Superior temporal gyrus (tissue), 1 donor: ENCODE results near the gene PCSK6.
"Not testable (repeated sequence)": the region's sequence is repeated elsewhere in the genome, so short reads cannot be mapped to it uniquely, and the experiment has no call there.

Experiments used
- DNase-seq: peaks from one replicate; pipeline ENCODE4 v3.0.0-alpha.2; 2016; ENCODE audit errors: extremely low spot score

PCSK6 gene

DNA sequence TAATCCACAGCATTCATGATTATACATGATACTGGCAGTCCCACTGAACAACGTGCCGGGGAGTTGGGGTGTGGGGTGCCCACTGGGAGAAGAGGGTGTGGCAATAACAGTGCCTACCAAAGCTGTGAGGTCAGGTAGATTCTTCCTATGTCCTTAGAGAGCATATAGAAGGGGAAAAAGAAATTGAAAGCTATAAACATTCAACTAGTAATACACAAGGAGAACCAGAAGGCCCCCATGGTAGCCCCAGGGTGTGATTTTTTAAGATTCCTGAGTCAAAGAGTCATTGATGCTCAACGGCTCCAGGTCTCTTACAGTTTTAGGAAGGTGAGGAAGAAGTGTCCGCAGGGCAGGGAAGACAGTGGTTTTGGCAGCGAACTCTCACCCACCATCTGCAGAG, 25.8 kb downstream of the PCSK6 start:
- DNase-seq = not testable (repeated sequence)

GRCh38 chr15:101463270-101463669, 26.2 kb downstream of the PCSK6 start:
- DNase-seq = no peak

DNA sequence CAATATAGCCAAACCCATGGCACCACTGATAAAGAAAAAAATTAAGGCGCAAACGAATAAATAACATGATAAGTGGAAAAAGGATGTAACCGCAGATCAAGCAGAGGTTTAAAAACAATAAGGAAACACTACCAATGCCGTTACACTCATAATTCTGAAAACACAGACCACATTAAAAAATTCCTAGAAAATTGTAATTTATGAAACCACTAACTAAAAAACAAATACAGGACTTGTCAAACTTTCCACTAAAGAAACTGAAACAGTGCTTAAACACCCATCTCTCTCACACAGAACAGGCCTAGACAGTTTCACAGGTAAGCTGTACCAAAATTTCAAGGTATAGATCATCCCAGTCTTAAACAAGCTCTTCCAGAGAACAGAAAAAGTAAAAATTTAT, 28.4 kb downstream of the PCSK6 start:
- no peak for DNase-seq

DNA sequence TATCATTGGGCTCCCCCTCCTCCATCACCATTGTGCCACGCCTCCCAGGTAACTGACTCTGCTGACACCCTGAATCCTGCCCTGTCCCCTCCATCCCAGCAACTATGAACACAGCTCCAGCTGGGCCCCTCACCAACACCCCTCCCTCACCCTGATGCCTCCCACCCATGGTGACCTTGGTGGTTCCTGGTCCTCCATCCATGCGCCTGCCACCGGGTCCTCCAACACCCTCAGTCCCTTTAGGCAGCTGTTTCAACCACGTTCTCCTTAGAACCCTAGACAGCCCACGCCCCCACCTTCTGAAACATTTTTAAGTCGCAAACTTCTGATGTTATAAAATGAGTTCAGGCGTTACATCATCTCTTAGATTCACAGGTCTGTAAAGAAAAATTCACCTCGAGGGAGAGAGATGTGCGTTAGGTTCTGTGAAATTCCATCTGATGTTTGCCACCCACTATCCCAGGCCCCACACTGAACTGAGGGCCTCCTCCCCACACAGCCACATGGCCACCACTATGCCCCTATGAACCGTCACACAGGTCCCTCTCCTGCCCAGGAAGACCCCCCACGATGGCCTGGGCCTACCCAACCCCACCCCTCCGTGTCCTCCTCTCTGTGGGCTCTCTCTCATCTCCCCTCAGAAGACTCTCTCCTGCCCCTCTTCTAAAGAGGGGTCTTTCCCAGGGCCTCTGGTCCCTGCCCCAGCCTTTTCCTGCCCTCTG, 29.8 kb downstream of the PCSK6 start:
- DNase-seq = no peak

- no peak for DNase-seq
These were observed 30.5 kb downstream of the PCSK6 start for GRCh38 chr15:101458908-101459578.

DNA sequence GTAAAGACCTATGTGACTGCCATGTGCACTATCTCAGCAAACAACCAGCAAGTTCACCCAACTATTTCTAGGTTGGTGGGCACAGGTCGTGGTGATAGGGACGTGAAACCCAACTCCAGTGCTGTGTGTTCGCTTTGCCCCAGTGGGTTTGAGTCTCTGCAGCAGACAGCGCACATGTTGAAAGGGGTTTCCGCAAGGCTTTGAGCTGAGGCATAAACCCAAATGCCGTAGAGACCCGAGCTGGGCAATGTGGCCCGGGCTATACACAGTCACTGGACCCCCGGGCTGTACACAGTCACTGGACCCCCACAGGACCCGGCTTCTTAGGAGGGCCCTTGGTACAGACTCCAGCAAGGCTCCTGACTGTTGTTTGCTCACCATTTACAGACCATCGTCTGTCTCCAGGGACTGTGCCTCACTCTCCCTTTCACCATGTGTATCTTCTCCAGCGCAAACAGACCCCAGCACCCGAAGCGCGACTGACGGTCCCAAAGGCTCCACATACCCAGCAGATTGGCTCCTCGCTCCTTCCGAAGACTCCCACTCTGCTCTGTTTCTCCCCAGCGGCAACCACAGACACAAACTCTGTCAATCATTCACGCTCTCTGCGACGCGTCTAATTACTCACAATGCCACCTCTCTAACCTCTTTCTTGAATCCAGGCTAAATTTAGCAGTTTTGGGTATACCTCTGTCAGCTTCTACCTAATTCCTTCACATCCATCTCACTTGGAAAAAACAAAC, 31.2 kb downstream of the PCSK6 start:
- no peak for DNase-seq

DNA sequence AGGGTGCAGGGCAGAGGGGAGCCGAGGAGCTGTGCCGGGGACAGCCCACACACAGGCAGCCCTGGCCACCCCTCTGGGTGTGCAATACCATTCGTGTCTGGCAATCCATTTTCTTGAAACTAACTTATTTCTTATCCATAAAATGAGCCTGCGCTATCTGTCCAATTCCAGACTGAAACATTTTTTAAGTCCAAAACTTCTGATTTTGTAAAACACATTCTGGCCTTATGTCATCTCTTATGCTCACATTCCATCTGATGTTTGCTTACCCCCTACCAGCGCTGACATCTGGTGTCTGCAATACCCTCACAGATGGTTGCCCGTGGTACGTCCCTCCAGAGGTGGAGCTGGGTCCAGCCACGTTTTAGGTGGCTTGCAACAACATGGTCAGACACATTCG, 31.8 kb downstream of the PCSK6 start:
- DNase-seq = no peak

DNA sequence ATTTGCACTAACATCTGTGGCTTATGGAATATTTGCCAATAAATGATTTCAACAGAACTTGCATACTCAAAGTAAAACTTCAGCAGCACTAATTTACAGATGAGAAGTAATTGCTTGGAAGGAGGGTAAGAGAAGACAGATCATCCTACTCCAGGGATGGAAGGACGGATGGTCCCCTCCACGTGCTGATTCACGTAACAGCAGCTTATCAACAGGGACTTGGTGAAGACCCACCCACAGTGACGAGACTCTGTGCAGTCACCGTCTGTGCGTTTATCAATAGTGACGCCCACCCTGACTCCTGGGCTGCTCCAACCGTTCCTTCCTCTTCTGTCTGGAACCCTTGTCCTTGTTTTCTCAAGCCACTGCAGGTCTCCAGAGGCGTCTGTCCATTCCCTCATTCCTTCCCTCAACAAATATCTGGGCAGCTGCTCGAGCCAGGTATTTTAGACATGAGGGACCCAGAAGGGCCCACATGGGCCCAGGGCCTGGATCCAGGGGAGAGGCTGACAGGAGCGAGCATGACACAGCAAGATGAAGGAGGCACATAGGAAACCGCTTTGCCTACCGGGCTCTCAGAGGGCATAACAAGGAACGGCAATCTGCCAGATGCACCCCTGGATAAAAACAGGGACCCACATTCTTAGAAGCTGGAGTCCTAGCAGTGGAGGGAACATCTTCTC, 33.3 kb downstream of the PCSK6 start:
- no peak for DNase-seq

GRCh38 chr15:101455291-101456025, 34.0 kb downstream of the PCSK6 start:
- peak; percentile 89 for DNase-seq

DNA sequence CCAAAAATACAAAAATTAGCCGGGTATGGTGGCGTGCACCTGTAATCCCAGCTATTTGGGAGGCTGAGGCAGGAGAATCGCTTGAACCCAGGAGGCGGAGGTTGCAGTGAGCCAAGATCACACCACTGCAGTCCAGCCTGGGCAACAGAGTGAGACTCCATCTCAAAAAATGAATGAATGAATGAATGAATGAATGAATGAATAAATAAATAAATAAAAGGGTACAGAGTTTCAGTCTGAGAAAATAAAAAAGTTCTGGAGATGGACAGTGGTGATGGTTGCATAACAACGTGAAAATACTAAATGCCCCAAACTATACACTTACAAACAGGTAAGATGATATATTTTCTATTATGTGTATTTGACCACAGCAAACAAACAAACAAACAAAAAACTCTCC, 34.7 kb downstream of the PCSK6 start:
- DNase-seq = not testable (repeated sequence)

DNA sequence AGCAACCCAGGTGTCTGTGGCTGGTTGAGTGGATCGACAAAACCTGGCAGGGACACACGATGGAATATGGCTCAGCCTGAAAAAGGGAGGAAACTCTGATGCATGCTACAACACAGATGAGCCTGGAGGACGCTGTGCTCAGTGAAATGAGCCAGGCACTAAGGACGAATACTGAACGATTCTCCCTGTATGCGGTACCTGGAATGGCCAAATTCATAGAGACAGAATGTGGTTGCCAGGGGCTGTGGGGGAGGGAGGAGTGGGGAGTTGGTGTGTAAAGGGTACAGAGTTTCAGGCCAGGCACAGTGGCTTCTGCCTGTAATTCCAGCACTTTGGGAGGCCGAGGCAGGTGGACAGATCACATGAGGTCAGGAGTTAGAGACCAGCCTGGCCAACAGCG, 35.1 kb downstream of the PCSK6 start:
- no peak for DNase-seq

GRCh38 chr15:101453123-101454120, 36.1 kb downstream of the PCSK6 start:
- no peak for DNase-seq

DNA sequence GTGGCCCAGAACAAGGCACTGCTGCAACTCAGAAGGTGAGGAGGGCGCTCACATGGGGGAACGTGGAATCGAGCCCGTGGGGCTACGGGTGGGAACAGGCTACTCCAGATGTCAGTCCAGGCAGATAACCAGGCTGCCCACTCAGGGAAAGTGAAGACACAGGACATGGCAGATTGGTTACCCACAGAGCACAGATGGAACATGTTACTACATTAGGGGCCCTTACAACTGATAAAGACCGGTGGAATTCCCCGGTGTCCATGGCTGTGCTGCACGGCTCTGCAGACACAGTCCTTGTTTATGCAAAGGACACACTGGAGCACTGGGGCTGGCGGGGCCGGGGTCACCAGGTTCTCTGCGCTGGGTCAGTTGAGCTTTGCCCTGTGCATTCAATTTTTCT, 36.9 kb downstream of the PCSK6 start:
- no peak for DNase-seq

DNA sequence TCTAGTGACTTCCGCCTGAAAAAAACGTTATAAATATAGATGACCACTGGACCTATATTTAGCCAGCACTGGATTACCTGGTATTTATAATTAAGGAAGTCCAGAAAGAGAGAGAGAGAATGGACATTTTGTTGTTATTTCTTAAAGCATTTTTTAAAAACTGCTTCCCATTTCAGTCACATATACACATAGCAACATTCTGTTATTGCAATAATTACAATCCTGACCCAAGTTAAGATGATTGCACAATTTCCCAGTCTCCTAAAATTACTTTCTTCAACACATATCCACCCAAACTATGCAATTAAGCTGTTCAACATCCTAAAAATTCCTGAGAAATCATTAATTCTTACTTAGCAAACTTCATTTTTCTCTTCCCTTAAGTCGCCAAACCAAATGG, 37.7 kb downstream of the PCSK6 start:
- DNase-seq = no peak

DNA sequence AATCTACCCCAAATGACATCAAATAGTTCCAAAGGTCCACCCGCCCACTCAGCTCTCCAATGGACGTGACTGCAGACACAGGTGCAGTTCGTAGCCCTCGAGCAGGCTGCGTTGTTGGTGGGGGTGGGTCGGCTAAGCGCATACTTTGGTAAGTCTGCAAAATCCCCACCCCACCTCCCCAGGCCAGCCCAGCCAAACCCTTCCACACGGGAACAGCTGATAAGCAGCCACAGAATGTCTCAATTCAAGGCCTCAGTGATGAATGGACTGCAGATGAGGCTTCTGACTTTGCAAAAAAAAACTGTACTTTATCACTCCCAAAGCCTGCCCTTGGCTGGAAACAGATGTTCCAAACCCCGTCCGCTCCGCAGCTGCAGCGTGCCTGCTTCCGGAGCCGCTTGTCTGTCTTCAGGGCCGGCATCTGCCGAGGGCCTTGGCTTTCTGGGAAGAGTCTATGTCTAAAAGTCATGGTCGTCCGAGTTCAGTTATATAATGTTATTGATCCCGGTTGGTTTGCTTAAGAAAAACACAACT, 38.2 kb downstream of the PCSK6 start:
- no peak for DNase-seq

GRCh38 chr15:101450403-101451265, 38.9 kb downstream of the PCSK6 start:
- no peak for DNase-seq

DNA sequence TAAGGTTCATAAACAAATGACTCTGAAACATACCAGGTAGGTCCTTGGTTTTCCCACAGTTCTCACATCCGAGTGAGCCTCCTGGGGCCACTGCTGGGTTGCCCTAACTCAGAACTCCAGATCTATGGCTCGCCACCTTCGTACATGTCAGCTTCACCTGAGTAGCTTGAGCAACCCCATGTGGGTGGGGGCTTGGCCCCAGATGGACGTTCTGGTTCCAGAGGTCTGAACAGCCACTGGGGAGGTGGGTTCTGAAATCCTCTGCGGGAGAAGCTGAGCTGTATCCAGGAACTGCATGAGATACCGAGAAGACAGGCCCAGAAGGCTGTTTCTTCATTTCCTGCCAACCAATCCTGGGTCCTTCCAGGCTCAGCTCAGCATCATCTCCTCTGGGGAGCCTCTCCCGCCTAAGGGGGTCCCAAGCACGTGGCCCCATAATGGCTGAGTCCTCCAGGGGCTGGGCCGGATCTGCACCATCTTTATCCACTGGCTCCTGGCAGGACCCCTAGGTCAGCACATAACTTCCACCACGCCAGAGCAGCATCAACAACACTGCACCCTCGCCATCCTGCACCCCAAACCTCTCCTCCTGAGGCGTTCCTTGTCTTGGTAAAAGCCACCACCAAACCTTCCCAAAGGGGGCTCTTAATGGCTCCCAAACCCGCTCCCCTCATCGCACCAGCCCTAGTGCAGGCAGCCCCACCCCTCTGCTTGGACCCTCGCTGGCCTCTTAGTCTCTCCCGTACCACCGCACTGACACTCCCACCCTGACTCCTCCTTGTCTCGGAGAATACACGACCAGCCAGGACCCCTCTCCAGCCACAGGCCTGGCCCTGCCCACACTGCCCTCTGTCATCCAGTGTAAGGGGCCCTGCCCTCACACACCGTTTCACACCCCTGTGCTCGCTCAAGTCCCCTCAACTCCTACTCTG, 39.8 kb downstream of the PCSK6 start:
- DNase-seq = no peak

- no peak for DNase-seq
These were observed 41.2 kb downstream of the PCSK6 start for GRCh38 chr15:101448336-101448735.
